ENCODE measurements around the gene FAM227B.

The FAM227B gene

GRCh38 chr15:49303003-49303402 is 317.6 kb downstream of the FAM227B start:
- in situ Hi-C loops (cut with MboI; ENCODE audit: low sequenced_read_pairs), result no loop called here

DNA sequence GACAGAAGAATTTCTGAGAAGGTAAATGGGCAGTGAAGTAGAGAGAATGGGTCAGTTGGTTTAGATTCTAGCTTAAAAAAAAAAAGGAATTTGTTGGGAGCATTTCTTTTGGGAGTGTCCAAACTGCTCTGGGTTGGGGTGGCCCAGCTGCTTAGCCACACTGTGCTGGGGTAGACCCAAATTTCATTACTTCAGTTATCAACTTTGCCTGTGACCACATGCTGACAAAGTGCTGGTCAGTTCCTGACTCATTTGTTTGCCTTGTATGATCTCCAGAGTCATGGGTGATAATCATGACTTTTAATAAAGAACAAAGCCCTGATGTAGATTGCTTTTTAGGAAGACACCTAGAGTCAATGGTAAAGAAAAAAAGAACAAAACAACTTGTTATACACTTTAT is 319.1 kb downstream of the FAM227B start:
- in situ Hi-C loops (cut with MboI; ENCODE audit: low sequenced_read_pairs), result no loop called here

GRCh38 chr15:49300856-49301255 is 319.8 kb downstream of the FAM227B start:
- in situ Hi-C loops (cut with MboI; ENCODE audit: low sequenced_read_pairs), result no loop called here

GRCh38 chr15:49297584-49297983 is 323.0 kb downstream of the FAM227B start:
- in situ Hi-C loops (cut with MboI; ENCODE audit: low sequenced_read_pairs), result no loop called here

- in situ Hi-C loops (cut with MboI; ENCODE audit: low sequenced_read_pairs), result no loop called here
These were observed 324.4 kb downstream of the FAM227B start for GRCh38 chr15:49296258-49296657.

DNA sequence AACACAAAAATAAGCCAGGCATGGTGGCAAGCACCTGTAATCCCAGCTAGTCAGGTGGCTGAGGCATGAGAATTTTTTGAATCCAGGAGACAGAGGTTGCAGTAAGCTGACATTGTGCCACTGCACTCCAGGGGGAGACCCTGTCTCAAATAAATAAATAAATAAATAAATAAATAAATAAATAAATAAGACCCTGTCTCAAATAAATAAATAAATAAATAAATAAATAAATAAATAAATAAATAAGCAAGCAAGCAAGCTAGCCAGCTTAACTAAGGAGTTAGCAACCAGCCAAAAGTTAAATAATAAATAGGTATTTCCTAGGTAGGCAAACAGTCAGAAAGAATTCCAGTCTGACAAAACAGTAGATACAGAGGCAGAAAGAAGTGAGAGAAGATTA is 326.7 kb downstream of the FAM227B start:
- in situ Hi-C loops (cut with MboI; ENCODE audit: low sequenced_read_pairs), result no loop called here

DNA sequence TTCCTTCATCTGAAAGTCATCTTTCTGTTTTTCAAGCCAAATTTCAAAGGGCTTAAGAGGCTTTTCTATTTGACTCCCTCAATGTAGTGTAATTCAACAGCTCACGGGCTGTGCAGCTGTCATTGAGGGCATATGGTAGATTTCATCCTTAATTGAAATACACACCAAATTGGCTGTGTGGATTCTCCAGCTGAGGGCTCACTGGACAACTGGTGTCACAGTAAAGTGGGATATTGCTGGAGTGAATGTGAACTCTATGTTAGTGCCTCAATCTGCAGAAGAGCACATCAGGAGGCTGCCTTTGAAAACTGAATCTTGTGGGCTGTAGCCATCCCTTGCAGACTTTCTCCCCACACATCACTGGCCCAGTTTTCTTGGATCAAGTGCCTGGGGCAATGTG is 330.4 kb downstream of the FAM227B start:
- in situ Hi-C loops (cut with MboI; ENCODE audit: low sequenced_read_pairs), result no loop called here

DNA sequence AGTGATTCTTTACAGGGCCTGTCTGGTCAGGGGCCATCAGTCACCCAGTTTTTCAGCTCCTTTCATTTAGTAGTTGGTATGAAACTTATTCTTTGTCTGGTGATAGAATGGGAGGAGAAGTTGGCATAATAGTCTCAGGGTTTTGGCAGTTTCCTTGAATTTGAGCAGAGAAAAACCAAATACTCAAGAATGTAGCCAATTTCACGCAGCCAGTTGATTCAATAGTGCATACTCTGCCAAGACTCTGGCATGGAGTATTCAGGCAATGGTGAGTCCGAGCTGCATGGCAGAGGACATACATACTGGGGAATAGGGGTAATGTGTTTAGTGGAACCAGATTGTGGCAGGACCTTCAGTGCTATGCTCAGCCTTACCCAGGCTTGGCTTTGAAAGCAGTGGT is 332.2 kb downstream of the FAM227B start:
- in situ Hi-C loops (cut with MboI; ENCODE audit: low sequenced_read_pairs), result no loop called here

DNA sequence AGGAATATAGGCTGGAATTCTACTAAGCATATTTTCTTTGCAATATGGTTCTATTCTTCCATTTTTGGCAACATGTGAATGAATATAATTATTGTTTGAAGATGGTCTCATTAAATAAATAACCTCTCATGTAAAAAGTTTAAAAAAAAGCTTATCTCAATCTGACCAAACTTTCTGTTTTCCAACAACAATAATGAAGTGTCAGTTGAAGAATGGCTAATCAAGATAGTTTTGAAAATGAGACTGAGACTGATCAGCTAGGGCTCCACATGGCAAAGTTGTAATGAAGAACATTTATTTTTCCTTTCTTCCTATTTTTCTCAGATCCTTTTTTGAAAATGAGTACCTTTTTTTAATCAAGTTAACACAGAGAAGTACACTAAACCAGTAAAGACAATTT is 333.1 kb downstream of the FAM227B start:
- in situ Hi-C loops (cut with MboI; ENCODE audit: low sequenced_read_pairs), result no loop called here

DNA sequence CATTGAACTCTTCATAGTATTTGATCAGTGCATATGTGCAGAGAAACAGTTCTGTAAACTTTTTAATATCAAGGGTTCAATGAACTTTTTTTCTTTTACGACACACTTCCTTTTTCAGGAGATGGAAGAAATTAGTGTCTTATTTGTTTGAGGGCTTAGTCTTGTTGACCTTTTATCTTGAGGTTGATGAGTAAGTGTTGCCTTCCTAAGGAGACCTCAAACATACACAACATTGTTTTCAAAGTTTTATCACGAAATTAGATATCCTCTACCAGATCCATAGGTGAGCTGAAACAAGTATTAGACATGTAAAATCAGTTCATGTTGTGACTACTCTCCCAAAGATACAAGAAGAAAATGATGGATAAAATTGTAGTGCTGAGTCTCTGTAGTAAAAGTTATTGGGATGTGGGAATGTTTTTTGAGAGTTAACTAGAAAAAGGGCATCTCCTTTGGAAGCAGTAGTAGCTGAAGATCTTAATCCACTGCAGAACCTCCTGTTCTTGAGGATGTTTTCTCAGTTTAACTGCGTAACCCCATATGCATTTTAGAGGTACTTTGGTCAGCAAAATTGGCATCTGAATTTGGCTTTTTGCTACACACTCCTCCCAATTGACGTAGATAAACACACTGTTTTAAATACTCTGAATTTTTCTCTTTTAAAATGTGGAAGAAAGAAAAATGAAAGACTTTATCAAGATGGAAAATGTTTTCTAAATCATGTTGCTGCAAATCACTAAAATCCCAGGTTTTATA is 333.8 kb downstream of the FAM227B start:
- in situ Hi-C loops (cut with MboI; ENCODE audit: low sequenced_read_pairs), result no loop called here

- in situ Hi-C loops (cut with MboI; ENCODE audit: low sequenced_read_pairs), result no loop called here
These were observed 338.3 kb downstream of the FAM227B start for GRCh38 chr15:49282366-49282765.

DNA sequence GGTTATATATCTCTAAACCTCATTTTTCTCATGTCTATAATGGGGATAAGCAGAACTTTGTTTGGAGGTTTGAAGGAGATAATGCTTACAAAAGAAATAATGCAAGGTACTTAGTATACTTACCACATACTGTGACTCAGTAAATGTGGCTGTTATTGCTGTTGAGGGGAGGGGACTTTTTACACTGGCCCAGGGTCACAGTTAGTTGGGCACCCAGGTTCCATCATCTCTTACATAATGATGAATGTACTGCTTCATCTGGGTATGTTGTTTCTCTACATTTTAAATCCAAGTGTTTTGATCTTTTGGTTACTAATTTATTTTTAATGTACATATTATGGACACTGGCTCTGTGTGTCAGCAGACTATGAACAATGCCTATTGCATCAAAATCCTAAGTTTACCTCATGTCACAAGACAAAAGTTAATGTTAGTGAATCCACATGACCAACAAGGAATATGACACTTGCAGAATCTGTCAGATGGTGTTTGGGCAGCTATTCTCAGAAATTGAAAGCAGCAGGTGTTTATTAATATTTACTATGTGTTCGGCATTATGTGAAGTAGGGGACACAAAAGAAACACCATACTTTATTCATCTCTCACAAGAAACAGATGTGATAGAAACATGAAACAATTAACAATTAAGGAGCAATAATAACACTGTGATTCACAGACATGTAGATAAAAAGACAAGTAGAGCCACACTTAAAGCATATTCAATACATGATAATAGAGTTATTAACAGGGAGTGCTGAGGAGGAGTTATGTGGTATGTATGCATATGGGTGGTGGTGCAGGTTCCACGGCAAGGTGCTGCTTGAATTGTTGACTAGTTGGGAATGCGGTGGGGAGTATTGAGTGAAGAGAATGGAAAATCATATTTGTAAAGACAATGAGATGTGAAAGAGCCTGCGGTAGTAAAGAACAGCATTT is 340.8 kb downstream of the FAM227B start:
- in situ Hi-C loops (cut with MboI; ENCODE audit: low sequenced_read_pairs), result no loop called here

- in situ Hi-C loops (cut with MboI; ENCODE audit: low sequenced_read_pairs), result no loop called here
These were observed 341.9 kb downstream of the FAM227B start for GRCh38 chr15:49278751-49279150.

Data from hTERT RPE-1 (cell line).